Measurements from ENCODE around the gene PCBP2. TPM values are rescaled to one million over a fixed set of nuclear protein-coding genes. Genes with fewer than 3 reads are reported as not detected.

PCBP2 gene
- total and polyA plus RNA-seq, 10 of the 15 experiments (the other 5 are each of a cell fraction or from before 2014, with no cell fraction given): 109 to 803 (median 327) TPM

DNA sequence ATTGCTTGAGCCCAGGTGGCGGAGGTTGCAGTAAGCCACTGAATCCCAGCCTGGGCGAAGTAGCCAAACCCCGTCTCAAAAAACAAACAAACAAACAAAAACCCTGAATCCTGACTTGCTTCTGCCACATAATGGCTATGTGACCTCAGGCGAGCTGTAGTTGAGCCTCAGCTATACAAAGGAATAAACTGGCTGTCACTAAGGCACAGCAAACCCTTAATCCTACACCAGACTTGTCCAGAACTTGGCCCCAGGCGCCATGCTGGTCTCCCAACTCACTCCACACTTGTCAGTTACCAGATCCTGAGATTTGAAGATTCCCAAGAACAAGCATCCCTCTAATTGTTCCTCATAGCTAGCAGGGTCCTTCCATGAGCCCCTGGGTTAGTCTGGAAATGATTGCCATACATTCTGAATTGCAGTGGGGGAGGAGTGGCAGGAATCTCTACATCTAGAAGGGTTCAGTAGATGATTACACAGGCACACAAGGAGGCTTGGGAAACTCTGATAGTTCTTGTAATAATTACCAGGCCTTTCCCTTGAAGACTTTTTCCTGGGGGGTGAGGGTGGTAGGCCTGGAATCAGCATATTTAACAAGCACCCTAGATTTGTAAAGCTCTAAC lies 37.5 kb downstream of the PCBP2 start:
- FAIRE-seq: no peak
- H3K27me3 ChIP-seq (replicated peaks in 1 of 2; ENCODE audit: control insufficient read depth in 2 of 2, insufficient read depth in 2 of 2, low read length in 1 of 2): no peaks in the 10 kb centered on the region
- H4K20me1 ChIP-seq (ENCODE audit: control insufficient read depth, insufficient read depth): no peaks in the 10 kb centered on the region
- ChIA-PET CTCF (interaction anchor here (0.6 to 2.6 kb wide), 3 partner anchors 13 to 356 kb away, joined by 3 to 14 read pairs (median 3); no protein-coding TSS in a partner anchor), POLR2A (interaction anchor here (1.6 kb wide), 1 partner anchor 12 kb away, joined by 4 read pairs; the partner anchor contains the start of gene TARBP2), RAD21 (ENCODE audit: unreplicated experiment) (interaction anchor here (1.2 kb wide), 1 partner anchor 16 kb away, joined by 3 read pairs; no protein-coding TSS in a partner anchor), SMC1A (ENCODE audit: uncharacterized antibody, unreplicated experiment) (interaction anchor here (0.8 kb wide), 1 partner anchor 13 kb away, joined by 3 read pairs; no protein-coding TSS in a partner anchor)
- no peak overlapping the region for H2AFZ ChIP-seq (ENCODE audit: control insufficient read depth, low read depth, low read length)
- peaks cover 10% of the 10 kb centered on the region for H3K4me1 ChIP-seq (ENCODE audit: control insufficient read depth, insufficient read depth, low read length)
- peaks cover 9 to 17% of the 10 kb centered on the region in 2 experiments for H3K36me3 ChIP-seq (ENCODE audit: control insufficient read depth in 2 of 2, insufficient read depth in 2 of 2, low read length in 1 of 2)
- 80% methylated on average over 5 of the region's 5 CpGs for WGBS (ENCODE audit: insufficient coverage, insufficient replicate concordance, low lambda C conversion rate, missing lambda C conversion rate)
- BruUV-seq (replicated peaks): no TSS peak
- ATAC-seq: no peak
- DNase-seq (ENCODE audit: low read depth, low spot score): no peak
- H3K9ac ChIP-seq (ENCODE audit: control insufficient read depth, insufficient read depth, low read length): no peak overlapping the region
- H3K9me3 ChIP-seq (replicated peaks; ENCODE audit: control insufficient read depth, insufficient read depth, low read length): no peaks in the 10 kb centered on the region
- no peak overlapping the region for H3K4me2 ChIP-seq (ENCODE audit: control insufficient read depth, insufficient read depth)
- TF ChIP-seq, protein P1, sequence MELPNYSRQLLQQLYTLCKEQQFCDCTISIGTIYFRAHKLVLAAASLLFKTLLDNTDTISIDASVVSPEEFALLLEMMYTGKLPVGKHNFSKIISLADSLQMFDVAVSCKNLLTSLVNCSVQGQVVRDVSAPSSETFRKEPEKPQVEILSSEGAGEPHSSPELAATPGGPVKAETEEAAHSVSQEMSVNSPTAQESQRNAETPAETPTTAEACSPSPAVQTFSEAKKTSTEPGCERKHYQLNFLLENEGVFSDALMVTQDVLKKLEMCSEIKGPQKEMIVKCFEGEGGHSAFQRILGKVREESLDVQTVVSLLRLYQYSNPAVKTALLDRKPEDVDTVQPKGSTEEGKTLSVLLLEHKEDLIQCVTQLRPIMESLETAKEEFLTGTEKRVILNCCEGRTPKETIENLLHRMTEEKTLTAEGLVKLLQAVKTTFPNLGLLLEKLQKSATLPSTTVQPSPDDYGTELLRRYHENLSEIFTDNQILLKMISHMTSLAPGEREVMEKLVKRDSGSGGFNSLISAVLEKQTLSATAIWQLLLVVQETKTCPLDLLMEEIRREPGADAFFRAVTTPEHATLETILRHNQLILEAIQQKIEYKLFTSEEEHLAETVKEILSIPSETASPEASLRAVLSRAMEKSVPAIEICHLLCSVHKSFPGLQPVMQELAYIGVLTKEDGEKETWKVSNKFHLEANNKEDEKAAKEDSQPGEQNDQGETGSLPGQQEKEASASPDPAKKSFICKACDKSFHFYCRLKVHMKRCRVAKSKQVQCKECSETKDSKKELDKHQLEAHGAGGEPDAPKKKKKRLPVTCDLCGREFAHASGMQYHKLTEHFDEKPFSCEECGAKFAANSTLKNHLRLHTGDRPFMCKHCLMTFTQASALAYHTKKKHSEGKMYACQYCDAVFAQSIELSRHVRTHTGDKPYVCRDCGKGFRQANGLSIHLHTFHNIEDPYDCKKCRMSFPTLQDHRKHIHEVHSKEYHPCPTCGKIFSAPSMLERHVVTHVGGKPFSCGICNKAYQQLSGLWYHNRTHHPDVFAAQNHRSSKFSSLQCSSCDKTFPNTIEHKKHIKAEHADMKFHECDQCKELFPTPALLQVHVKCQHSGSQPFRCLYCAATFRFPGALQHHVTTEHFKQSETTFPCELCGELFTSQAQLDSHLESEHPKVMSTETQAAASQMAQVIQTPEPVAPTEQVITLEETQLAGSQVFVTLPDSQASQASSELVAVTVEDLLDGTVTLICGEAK (IDR thresholded peaks at IDR 0.05; ENCODE audit: borderline replicate concordance): no peak
- TF ChIP-seq NFXL1 (IDR thresholded peaks at IDR 0.05; ENCODE audit: borderline replicate concordance) (no peak), CHD4 (IDR thresholded peaks at IDR 0.05) (no peak), CREB1 (IDR thresholded peaks at IDR 0.05; ENCODE audit: low read depth) (no peak), EED (IDR thresholded peaks at IDR 0.05; ENCODE audit: low read depth) (no peak)
- in situ Hi-C loops (cut with MboI): no loop called here
- intact Hi-C loops (cut with micrococcal nuclease; ENCODE audit: unreplicated experiment): no loop called here
- H3K27ac ChIP-seq (ENCODE audit: control insufficient read depth, insufficient read depth): no peak overlapping the region
- no peak overlapping the region for H3K4me3 ChIP-seq
- no peaks in the 10 kb centered on the region for H3K79me2 ChIP-seq (ENCODE audit: control insufficient read depth, insufficient read depth, low read length)

All from GM12878 (cell line).